H1 (cell line): ENCODE results near the gene SS18L1. TPM values are rescaled to one million over a fixed set of nuclear protein-coding genes. Genes with fewer than 3 reads are reported as not detected.

Experiments
- CTCF ChIA-PET: fragments of 300-600 bp; sonication (Branson Sonifier 250); formaldehyde crosslinking; loops from one replicate; lab custom pipeline; 2021; ENCODE audit not compliant: partially characterized antibody; lab: Charles Lee
- POLR2A ChIA-PET: fragments of 300-600 bp; sonication (Branson Sonifier 250); formaldehyde crosslinking; loops from one replicate; lab custom pipeline; 2021; ENCODE audit warnings: inconsistent platforms; ENCODE audit not compliant: partially characterized antibody; lab: Charles Lee
- DNase-seq, 2 experiments: peaks; one replicate each; pipeline versions ENCODE4 v3.0.0 to v3.0.0-alpha.2; 2010 to 2022; ENCODE audit warnings: low spot score in 2 of 2, low read depth in 1 of 2, mixed read lengths in 1 of 2
- FAIRE-seq: peaks from 2 replicates; lab custom pipeline; 2011; peaks lifted over from hg19 to GRCh38; lab: Jason Lieb, UNC
- H2AFZ ChIP-seq: 2 replicates; pipeline ENCODE4 v1.8.1; 2012; ENCODE audit warnings: low read length, inconsistent platforms
- H2AK5ac ChIP-seq: 2 replicates; pipeline ENCODE4 v1.6.1; 2013; ENCODE audit warnings: low read depth, low read length
- H2BK120ac ChIP-seq: replicated peaks from 2 replicates; pipeline ENCODE3; 2013; ENCODE audit warnings: low read depth, low read length, inconsistent platforms
- H2BK12ac ChIP-seq: 2 replicates; pipeline ENCODE4 v1.6.1; 2013; ENCODE audit warnings: low read depth, low read length
- H2BK15ac ChIP-seq: 2 replicates; pipeline ENCODE4 v1.6.1; 2013; ENCODE audit warnings: low read length
- H2BK20ac ChIP-seq: 2 replicates; pipeline ENCODE4 v1.6.1; 2013; ENCODE audit warnings: low read length
- H2BK5ac ChIP-seq: 2 replicates; pipeline ENCODE4 v1.6.1; 2013; ENCODE audit warnings: low read depth, low read length
- H3K14ac ChIP-seq: 2 replicates; pipeline ENCODE4 v1.6.1; 2013; ENCODE audit warnings: inconsistent platforms; ENCODE audit not compliant: insufficient read length
- H3K18ac ChIP-seq: 2 replicates; pipeline ENCODE4 v1.6.1; 2013; ENCODE audit warnings: low read length; ENCODE audit errors: extremely low read depth
- H3K23ac ChIP-seq: 2 replicates; pipeline ENCODE4 v1.6.1; 2013; ENCODE audit warnings: inconsistent platforms; ENCODE audit not compliant: insufficient read length
- H3K23me2 ChIP-seq: 2 replicates; pipeline ENCODE4 v1.6.1; 2013; ENCODE audit warnings: low read depth, low read length
- H3K27ac ChIP-seq: 2 replicates; pipeline ENCODE4 v1.6.1; 2011; ENCODE audit warnings: low read depth, low read length, inconsistent platforms
- H3K27me3 ChIP-seq, 4 experiments: replicated peaks in 1 of 4; 1 replicate in 1 of 4; 2 replicates in 3 of 4; pipeline versions ENCODE4 v1.6.1 to v1.8.1; 2011 to 2013; ENCODE audit warnings: low read length in 3 of 4, mild to moderate bottlenecking in 3 of 4, inconsistent platforms in 2 of 4, mixed read lengths in 2 of 4, moderate library complexity in 1 of 4; ENCODE audit not compliant: control insufficient read depth in 3 of 4, insufficient read depth in 3 of 4; ENCODE audit errors: extremely low read depth in 1 of 4
- H3K36me3 ChIP-seq, 4 experiments: 2 replicates each; pipeline versions ENCODE4 v1.6.1 to v1.8.1; 2011 to 2013; ENCODE audit warnings: mild to moderate bottlenecking in 4 of 4, low read length in 3 of 4, moderate library complexity in 2 of 4, control low read depth in 1 of 4, inconsistent platforms in 1 of 4; ENCODE audit not compliant: insufficient read depth in 4 of 4, control insufficient read depth in 2 of 4
- H3K4ac ChIP-seq: replicated peaks from 2 replicates; pipeline ENCODE3; 2013; ENCODE audit warnings: low read length, low read depth, mixed read lengths, inconsistent platforms; ENCODE audit not compliant: insufficient read length
- H3K4me1 ChIP-seq, 4 experiments: replicated peaks in 1 of 4; 1 replicate in 1 of 4; 2 replicates in 3 of 4; pipeline versions ENCODE4 v1.6.1 to v1.8.1; 2011 to 2013; ENCODE audit warnings: low read length in 3 of 4, inconsistent platforms in 2 of 4, mixed read lengths in 1 of 4; ENCODE audit not compliant: insufficient read depth in 4 of 4, control insufficient read depth in 3 of 4
- H3K4me2 ChIP-seq, 2 experiments: 2 replicates each; pipeline versions ENCODE4 v1.6.1 to v1.8.1; 2011 to 2013; ENCODE audit warnings: low read depth in 2 of 2, low read length in 2 of 2, control low read depth in 1 of 2, inconsistent platforms in 1 of 2, mild to moderate bottlenecking in 1 of 2; ENCODE audit not compliant: insufficient read depth in 1 of 2
- H3K4me3 ChIP-seq, 4 experiments: fragments of 200-600, 300-600 bp in 1 of 4; sonication (generic), shearing (Covaris generic), sonication (Bioruptor Twin) in 1 of 4; 2 replicates each; pipeline versions ENCODE4 v1.5.1 to v1.8.1; 2011 to 2016; ENCODE audit warnings: low read length in 4 of 4, low read depth in 3 of 4, control low read depth in 2 of 4, inconsistent platforms in 2 of 4, mild to moderate bottlenecking in 2 of 4, mixed read lengths in 1 of 4, moderate library complexity in 1 of 4; ENCODE audit not compliant: insufficient read depth in 2 of 4; ENCODE audit errors: extremely low read depth in 1 of 4
- H3K56ac ChIP-seq: replicated peaks from 2 replicates; pipeline ENCODE3; 2013; ENCODE audit warnings: low read depth, mild to moderate bottlenecking, mixed read lengths, low read length, inconsistent platforms; ENCODE audit not compliant: insufficient read length
- H3K79me1 ChIP-seq: 2 replicates; pipeline ENCODE4 v1.6.1; 2013; ENCODE audit warnings: low read depth, low read length, control low read depth
- H3K79me2 ChIP-seq, 2 experiments: 2 replicates each; pipeline versions ENCODE4 v1.6.1 to v1.8.1; 2012 to 2013; ENCODE audit warnings: low read length in 2 of 2, mild to moderate bottlenecking in 2 of 2, inconsistent platforms in 1 of 2; ENCODE audit not compliant: insufficient read depth in 2 of 2, control insufficient read depth in 1 of 2
- H3K9ac ChIP-seq, 4 experiments: replicated peaks in 1 of 4; 1 replicate in 1 of 4; 2 replicates in 3 of 4; pipeline versions ENCODE4 v1.6.1 to v1.8.1; 2011 to 2013; ENCODE audit warnings: low read depth in 3 of 4, low read length in 3 of 4, control low read depth in 2 of 4, mild to moderate bottlenecking in 2 of 4, moderate library complexity in 2 of 4, inconsistent platforms in 1 of 4; ENCODE audit errors: extremely low read depth in 1 of 4
- H3K9me3 ChIP-seq, 2 experiments: 2 replicates each; pipeline versions ENCODE4 v1.6.1 to v1.8.1; 2012 to 2013; ENCODE audit warnings: mild to moderate bottlenecking in 2 of 2, moderate library complexity in 2 of 2, control low read depth in 1 of 2, inconsistent platforms in 1 of 2, low read depth in 1 of 2, low read length in 1 of 2, mixed read lengths in 1 of 2; ENCODE audit not compliant: insufficient read depth in 2 of 2
- H4K20me1 ChIP-seq, 2 experiments: replicated peaks in 1 of 2; 2 replicates each; pipeline versions ENCODE3 to v1.8.1; 2011 to 2013; ENCODE audit warnings: inconsistent platforms in 2 of 2, low read length in 2 of 2, mild to moderate bottlenecking in 1 of 2; ENCODE audit not compliant: insufficient read depth in 2 of 2, control insufficient read depth in 1 of 2
- H4K5ac ChIP-seq: 2 replicates; pipeline ENCODE4 v1.6.1; 2013; ENCODE audit warnings: low read length, low read depth, mixed read lengths, inconsistent platforms; ENCODE audit not compliant: insufficient read length
- H4K8ac ChIP-seq: 2 replicates; pipeline ENCODE4 v1.8.0; 2013; ENCODE audit warnings: mild to moderate bottlenecking, moderate library complexity, low read length, inconsistent platforms; ENCODE audit not compliant: insufficient read depth; ENCODE audit errors: extremely low read depth
- H4K91ac ChIP-seq: replicated peaks from 2 replicates; pipeline ENCODE3; 2013; ENCODE audit warnings: low read length, mixed read lengths, inconsistent platforms; ENCODE audit not compliant: insufficient read length
- CTBP2 ChIP-seq: IDR thresholded peaks from 2 replicates; pipeline ENCODE4 v1.7.0; 2011; ENCODE audit warnings: borderline replicate concordance, mild to moderate bottlenecking, moderate library complexity, mixed read lengths, low read length; ENCODE audit not compliant: insufficient read depth, insufficient read length
- EP300 ChIP-seq, 2 experiments: IDR thresholded peaks; 1 replicate in 1 of 2; 2 replicates in 1 of 2; pipeline ENCODE4 v1.6.1; 2011 to 2012; ENCODE audit warnings: low read depth in 2 of 2, low read length in 2 of 2, mild to moderate bottlenecking in 2 of 2, borderline replicate concordance in 1 of 2, inconsistent platforms in 1 of 2, moderate library complexity in 1 of 2
- GABPA ChIP-seq: IDR thresholded peaks from 2 replicates; pipeline ENCODE4 v1.6.1; 2011; ENCODE audit warnings: mild to moderate bottlenecking, low read length, moderate library complexity, borderline replicate concordance; ENCODE audit not compliant: insufficient read depth
- GTF2F1 ChIP-seq: IDR thresholded peaks from 2 replicates; pipeline ENCODE4 v1.6.1; 2012; ENCODE audit warnings: low read depth, low read length, improper control_type of control experiment, borderline replicate concordance
- HDAC6 ChIP-seq: IDR thresholded peaks from one replicate; pipeline ENCODE4 v1.7.1; 2012; ENCODE audit warnings: low read depth, mild to moderate bottlenecking, inconsistent platforms, low read length, moderate library complexity
- KDM4A ChIP-seq: IDR thresholded peaks from one replicate; pipeline ENCODE4 v1.7.1; 2012; ENCODE audit warnings: low read depth, mild to moderate bottlenecking, moderate library complexity, low read length, inconsistent platforms; ENCODE audit not compliant: severe bottlenecking
- RAD21 ChIP-seq, 2 experiments: IDR thresholded peaks in 1 of 2; conservative IDR thresholded peaks in 1 of 2; 2 replicates each; pipeline ENCODE4 v1.6.1; 2011; ENCODE audit warnings: low read depth in 2 of 2, low read length in 2 of 2, improper control_type of control experiment in 1 of 2, inconsistent platforms in 1 of 2, mild to moderate bottlenecking in 1 of 2, moderate library complexity in 1 of 2
- RNF2 ChIP-seq: fragments of 200-900, 300-1000 bp; sonication (generic); IDR thresholded peaks from 2 replicates; pipeline ENCODE4 v1.7.1; 2016; ENCODE audit warnings: borderline replicate concordance, low read depth, mild to moderate bottlenecking, antibody characterized with exemption, low read length; ENCODE audit not compliant: poor library complexity, severe bottlenecking; ENCODE audit errors: missing control alignments
- SP2 ChIP-seq: IDR thresholded peaks from 2 replicates; pipeline ENCODE4 v1.6.1; 2012; ENCODE audit warnings: mild to moderate bottlenecking, low read length, inconsistent platforms
- TAF7 ChIP-seq: optimal IDR thresholded peaks from 2 replicates; pipeline ENCODE3; 2011; ENCODE audit warnings: low read depth, mild to moderate bottlenecking, inconsistent platforms, low read length, moderate library complexity, borderline replicate concordance
- TEAD4 ChIP-seq: IDR thresholded peaks from 2 replicates; pipeline ENCODE4 v1.6.1; 2012; ENCODE audit warnings: low read depth, low read length, inconsistent platforms, mixed read lengths
- WGBS, 2 experiments: shearing (Covaris generic) in 1 of 2; methylation state at CpG; one replicate each; pipeline versions ENCODE4 v1.1.6 to v1.1.7; 2013 to 2015; ENCODE audit warnings: low lambda C conversion rate in 2 of 2, mixed read lengths in 2 of 2, inconsistent platforms in 1 of 2, low coverage in 1 of 2, missing lambda C conversion rate in 1 of 2; ENCODE audit not compliant: insufficient replicate concordance in 2 of 2, insufficient coverage in 1 of 2, insufficient read length in 1 of 2; ENCODE audit errors: extremely low coverage in 1 of 2, missing lambda C conversion rate in 1 of 2; 5-methylcytosine and 5-hydroxymethylcytosine counted together
- polyA plus RNA-seq, 7 experiments: library from polyadenylated mRNA; depleted of rRNA in 3 of 7; stranded (reverse) in 5 of 7; unstranded in 2 of 7; fragments of >200 nt in 5 of 7; fragments of 200-250 nt in 2 of 7; gene quantifications; 1 replicate in 5 of 7; 2 replicates in 1 of 7; 4 replicates in 1 of 7; pipeline versions ENCODE4 v1.2.1 to v1.2.3, GENCODE V29; 2011 to 2013; ENCODE audit warnings: missing spikeins in 2 of 7, mixed read lengths in 2 of 7
- total RNA-seq: library from RNA; stranded (reverse); fragmentation: NEBNext Ultra II Directional; extraction: Animal tissue kit (Norgen Biotek cat#: 25700); gene quantifications from 2 replicates; pipeline ENCODE4 v1.2.1, GENCODE V29; 2021
- TF ChIP-seq, protein P1 (sequence below): IDR thresholded peaks from 2 replicates; pipeline ENCODE4 v1.6.1; 2011; ENCODE audit warnings: low read depth, mild to moderate bottlenecking, low read length; ENCODE audit not compliant: insufficient read depth

The SS18L1 gene
- total and polyA plus RNA-seq, 2 of the 8 experiments (the other 6 are each of a cell fraction or from before 2014, with no cell fraction given): 28.4 to 29.7 TPM

DNA sequence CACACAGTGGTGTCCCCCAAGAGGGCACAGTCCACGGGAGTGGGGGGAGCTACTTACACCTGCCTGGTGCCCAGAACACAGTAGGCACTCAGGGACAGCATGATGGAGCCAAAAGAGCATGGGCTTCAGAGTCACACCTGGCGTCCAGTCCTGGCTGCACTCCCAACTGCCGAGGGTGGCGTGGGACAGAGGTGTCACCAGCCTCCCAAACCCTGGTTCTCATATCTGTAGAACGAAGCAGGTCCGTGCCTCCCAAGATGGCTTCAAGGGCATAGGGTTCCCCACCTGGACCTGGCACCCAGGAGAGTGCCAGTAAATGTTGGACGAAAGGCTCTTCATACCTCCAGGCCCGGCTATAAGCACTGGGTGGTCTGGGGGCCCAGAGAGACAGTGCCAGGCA is 67.6 kb downstream of the SS18L1 start:
- Histone ChIP-seq H2BK12ac (no peak overlapping the region), H3K36me3 (no peaks in the 10 kb centered on the region), H2BK5ac (no peak overlapping the region), H3K23ac (no peak overlapping the region), H2AFZ (no peak overlapping the region), H2BK20ac (no peak overlapping the region), H3K23me2 (no peaks in the 10 kb centered on the region), H3K9ac (no peak overlapping the region), H4K20me1 (peaks cover 0 to 2% of the 10 kb centered on the region in 2 experiments), H3K4me1 (peaks cover 0 to 3% (median 0%) of the 10 kb centered on the region in 4 experiments; a peak in 1 of 7 replicates), H3K79me2 (no peaks in the 10 kb centered on the region), H4K5ac (no peak overlapping the region), H3K9me3 (no peaks in the 10 kb centered on the region), H3K56ac (no peak overlapping the region), H3K18ac (no peak overlapping the region), H4K91ac (no peak overlapping the region), H4K8ac (peak overlapping the region; percentile 4; the same call in 1 of the 2 replicates), H3K4me3 (no peak overlapping the region), H3K27me3 (no peaks in the 10 kb centered on the region; a peak in 2 of 7 replicates), H3K14ac (no peak overlapping the region), H3K79me1 (no peaks in the 10 kb centered on the region), H2BK120ac (no peak overlapping the region), H3K4ac (peak overlapping the region; percentile 53), H3K27ac (no peak overlapping the region), H3K4me2 (no peak overlapping the region), H2AK5ac (no peak overlapping the region), H2BK15ac (0 out of 2 replicates have a peak overlapping the region, but pooled peaks have one; percentile 72)
- DNase-seq: no peak
- WGBS, 2 experiments: 87% methylated on average over 8 of the region's 8 CpGs; no CpG with 5 or more reads in 1 of the 2 experiments
- no peak for FAIRE-seq
- CTCF ChIA-PET: interaction anchor here (1.2 to 1.5 kb wide), 3 partner anchors 21 to 34 kb away, joined by 3 read pairs; no protein-coding TSS in a partner anchor
- POLR2A ChIA-PET: no interaction called here
- no peak for TF ChIP-seq GABPA
- no peak for TF ChIP-seq RNF2
- no peak for TF ChIP-seq RAD21 (IDR thresholded peaks at IDR 0.05 in 1 of 2, conservative IDR thresholded peaks at IDR 0.05 in 1 of 2; ENCODE audit: low read depth in 2 of 2, low read length in 2 of 2)
- TF ChIP-seq, protein P1, sequence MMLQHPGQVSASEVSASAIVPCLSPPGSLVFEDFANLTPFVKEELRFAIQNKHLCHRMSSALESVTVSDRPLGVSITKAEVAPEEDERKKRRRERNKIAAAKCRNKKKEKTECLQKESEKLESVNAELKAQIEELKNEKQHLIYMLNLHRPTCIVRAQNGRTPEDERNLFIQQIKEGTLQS: no peak
- no peak for TF ChIP-seq CTBP2
- TF ChIP-seq TAF7: no peak
- no peak for TF ChIP-seq SP2
- no peak for TF ChIP-seq EP300 (IDR thresholded peaks at IDR 0.05; ENCODE audit: borderline replicate concordance in 1 of 2, low read depth in 2 of 2, low read length in 2 of 2)
- no peak for TF ChIP-seq HDAC6
- TF ChIP-seq TEAD4: no peak
- TF ChIP-seq KDM4A: no peak
- TF ChIP-seq GTF2F1: no peak
